NCI-H2171 treated with DMSO at 0.1 percent for 48 hours (cell line): ENCODE results near the gene THAP9.

Experiments
- DNase-seq: peaks from one replicate; lab custom pipeline; 2025; lab: John Stamatoyannopoulos, UW

THAP9 gene

DNA sequence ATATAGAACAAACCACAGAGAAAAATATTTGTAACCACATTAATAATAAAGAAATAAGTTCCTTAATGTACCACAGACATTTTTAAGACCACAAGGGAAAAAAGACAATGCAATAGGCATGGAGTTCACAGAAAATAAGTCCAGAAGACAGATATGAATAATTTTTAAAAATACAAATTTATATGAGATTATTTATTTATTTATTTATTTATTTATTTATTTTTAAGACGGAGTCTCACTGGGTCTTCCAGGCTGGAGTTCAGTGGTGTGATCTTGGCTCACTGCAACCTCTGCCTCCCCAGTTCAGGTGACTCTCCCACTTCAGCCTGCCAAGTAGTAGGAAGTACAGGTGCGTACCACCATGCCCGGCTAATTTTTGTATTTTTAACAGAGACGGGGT lies 53.7 kb downstream of the THAP9 start:
- DNase-seq = no peak

- DNase-seq = no peak
These were observed 56.5 kb downstream of the THAP9 start for GRCh38 chr4:82957045-82957444.

DNA sequence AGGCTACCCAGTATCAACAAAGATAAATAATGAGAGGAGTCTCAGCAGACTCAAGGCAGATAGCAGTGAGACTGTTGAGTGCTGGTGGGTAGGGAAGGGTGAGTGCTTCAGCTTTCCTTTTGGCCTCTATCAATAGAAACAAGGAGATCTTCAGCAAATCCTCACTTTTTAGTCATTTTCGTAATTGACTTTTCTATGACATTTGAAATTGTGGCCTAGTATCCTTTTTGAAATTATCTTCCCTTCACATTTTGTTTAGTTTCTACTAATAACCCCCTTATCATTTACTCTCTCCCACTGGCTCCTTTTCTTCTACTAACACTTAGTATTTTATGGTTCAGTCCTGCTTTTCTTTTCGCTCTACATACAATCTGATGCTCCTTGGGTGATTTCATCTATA lies 65.2 kb downstream of the THAP9 start:
- no peak for DNase-seq

GRCh38 chr4:82968972-82969371 lies 68.4 kb downstream of the THAP9 start:
- DNase-seq = no peak

DNA sequence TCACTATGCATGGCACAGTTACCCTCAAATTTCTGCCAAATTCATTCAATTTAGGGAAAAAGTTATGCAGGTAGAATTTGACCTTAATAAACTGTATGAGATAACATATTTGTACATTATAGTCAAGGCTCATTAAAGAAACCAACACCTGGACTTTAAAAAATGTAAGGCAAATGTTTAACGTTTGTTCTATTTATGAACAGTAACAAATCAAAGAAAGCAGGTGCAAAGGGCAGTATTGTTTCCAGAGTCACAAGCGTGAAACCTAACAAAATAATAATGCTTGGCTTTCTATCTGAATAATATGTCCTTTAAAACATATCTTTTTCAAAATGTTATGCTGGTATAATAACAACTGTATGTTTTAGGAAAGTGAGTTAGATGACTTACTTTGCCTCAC lies 68.9 kb downstream of the THAP9 start:
- DNase-seq = no peak
